NOMO-1 treated with dmso at 0.1 percent for 144 hours (cell line): Measurements from ENCODE around the gene NPTN.
"Not testable (repeated sequence)": the region's sequence is repeated elsewhere in the genome, so short reads cannot be mapped to it uniquely, and the experiment has no call there.

Experiments
- DNase-seq: peaks from one replicate; lab custom pipeline; 2025; ENCODE audit not compliant: unreplicated experiment; lab: John Stamatoyannopoulos, UW

NPTN gene

DNA sequence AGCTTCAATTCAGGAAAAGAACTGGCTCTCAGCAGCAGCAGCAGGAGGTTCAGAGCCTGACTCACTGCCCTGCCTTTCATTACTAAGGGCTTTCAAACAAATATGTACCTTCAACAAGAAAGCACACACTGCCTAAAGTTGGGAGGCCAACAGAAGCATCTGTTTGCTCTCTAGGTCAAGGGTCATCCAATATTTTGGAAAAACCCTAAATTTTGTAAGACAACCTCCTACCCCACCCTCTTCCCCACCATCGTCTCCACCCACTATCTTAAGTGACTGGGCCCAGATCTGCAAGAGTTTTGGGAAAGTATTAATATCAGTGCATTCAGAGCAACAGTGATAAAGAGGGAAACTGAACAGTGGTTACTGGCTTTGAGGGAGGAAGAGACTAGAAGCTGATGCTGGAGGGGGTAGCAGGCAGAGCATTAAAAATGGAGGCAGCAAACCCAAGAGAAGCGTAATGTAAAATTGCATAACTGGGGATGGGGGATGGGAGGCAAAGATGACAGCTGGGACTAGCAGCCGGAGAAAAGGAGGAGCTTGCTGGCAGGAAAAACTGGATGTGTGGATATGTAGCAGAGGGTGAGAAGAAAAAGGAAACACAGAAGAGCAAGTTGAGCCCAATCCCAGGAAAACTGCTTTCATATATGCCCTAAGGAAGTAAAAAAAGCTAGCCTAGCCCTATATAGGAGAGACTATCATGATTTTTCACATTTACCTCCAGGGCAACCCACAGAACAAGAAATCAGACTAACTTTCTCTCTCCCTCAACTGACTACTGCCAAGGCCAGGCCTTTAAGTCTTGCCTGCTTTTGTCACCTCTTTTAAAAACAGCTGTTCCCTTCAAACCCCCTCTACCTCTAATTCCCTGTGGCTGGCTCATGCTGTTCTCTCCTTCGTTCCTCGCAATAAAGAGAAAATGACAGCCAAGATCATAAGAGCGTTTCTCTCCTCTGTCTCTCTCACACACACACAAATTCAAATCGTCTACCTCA, 31.4 kb downstream of the NPTN start:
- peak; percentile 21 for DNase-seq

DNA sequence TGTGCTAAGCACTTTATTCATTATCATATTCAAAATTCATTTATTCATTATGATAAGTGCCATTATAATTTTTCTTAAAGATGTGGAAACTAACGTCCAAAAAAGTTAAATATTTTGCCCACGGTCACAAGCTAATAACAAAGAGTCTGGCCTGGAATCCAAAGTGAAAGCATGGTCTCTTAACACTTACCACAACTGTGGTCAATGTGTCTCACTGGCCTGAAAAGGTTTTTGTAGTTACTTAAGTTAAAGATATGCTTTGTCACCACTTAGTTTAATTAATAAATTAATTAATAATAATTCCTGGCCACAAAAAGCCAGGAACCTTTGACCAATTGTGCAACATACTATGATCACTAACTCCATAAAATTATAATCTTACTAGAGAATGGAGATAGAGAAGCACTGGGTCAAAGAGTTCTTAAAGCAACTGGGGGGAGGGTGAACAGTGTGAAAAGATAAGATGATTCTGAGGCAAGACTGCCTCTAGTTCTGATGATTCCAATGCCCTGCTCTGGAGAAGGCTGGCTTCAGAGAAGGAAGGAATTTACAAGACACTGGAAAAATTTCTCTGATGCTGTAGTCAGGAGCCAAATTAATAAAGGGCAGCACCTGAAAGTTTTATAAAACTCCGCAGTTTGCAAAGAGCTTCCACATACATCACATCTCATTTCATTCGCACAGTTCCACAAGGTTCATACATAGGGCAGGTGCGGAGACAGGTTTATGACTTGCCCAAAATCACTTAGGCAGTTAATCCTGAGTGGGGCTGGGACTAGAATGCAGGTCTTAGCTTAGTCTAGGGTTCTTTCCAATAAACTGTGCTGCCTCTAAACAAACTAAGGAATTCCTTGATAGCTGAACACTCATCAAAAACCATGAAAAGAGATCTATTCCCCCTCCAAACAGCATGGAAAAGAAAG, 32.5 kb downstream of the NPTN start:
- DNase-seq: no peak

DNA sequence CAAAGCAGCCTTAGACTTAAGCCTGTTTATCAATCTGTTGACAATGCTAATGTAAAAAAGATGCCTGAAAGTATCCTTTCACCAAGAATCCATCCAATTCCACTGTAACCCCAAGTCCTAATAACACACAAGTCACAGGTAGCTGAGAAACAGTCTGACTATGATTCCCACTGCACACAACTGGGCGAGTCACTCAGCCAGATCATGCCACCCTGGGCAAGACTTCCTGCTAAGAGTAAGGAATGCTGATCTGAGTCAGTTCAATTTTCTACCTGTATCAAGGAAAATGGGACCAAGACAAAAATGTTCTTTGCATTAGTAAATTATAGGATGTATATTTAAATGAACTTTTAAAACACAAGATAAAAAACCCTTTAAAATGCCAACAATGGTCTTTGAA, 33.3 kb downstream of the NPTN start:
- no peak for DNase-seq

DNA sequence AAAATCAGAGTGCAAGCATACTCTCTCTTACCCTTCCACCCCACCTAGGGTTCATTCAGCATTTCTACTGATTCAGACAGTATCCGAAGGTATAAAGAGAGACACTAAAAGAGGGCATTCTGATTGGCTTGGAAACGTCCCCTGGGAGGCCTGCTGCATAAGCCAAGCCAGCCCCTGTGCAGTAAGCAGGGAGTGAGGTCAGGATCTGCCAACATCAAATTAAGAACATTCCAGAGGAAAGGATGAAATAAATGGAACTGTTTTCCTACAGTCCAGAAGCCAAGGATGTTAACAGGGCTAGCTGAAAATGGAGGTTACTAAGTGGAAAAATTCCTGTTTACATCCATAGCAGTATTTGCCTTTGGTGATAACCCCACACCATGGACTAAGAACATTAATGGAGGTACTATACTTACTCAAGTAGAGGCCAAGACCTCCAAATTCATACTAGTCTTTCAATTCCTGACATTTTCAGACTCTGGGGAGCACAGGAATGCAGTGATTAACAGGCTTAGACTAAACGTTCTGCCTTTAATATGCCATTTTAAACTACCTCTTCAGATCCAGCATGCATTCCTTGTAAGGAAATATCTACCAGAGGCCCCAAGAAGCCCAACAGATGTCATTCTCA, 34.5 kb downstream of the NPTN start:
- no peak for DNase-seq

DNA sequence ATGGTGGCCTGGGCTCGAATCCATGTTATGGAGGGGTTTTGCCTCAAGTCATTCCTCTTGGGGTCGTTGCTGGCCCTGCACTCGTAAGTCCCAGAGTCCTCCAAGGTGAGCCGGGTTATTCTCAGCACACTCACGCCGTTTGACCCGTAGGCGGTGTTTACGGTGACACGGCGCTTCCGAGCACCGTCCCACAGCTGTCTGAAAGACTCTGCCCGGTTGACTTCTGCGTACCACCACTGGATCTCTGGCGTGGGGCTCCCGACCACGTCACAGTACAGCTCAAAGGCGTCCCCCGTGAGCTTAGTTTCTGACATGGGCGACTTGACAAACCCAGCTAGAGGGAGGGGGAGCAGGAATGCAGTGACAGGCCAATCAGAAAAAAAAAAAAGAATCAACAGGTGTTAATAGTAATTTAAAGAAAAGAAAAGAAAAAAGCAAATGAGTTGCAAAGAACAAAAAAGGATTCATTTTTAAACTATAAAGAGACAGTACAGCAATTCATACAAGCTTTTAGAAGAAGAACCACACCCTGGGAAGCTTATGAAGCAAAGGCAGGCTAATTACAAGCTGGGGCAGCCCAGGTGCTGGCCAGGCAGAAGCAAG, 36.1 kb downstream of the NPTN start:
- DNase-seq: no peak

DNA sequence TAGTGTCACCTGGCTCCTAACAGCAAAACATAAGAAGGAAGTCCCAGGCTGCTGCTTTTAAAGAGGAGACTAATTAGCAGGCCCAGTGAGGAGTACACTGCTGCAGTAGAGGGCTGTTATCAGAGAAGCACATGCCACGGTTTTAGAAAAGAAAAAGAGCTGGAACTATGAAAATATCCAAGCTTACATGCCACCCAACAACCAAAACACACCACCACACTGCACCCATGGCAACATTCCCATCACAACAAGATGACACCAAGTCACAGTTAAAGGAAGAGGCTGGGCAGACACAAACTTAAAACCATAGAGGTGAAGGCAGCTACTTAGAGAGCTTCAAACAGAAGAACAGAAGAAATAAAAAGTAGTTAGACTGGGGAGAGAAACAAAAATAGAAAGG, 37.0 kb downstream of the NPTN start:
- DNase-seq: no peak

DNA sequence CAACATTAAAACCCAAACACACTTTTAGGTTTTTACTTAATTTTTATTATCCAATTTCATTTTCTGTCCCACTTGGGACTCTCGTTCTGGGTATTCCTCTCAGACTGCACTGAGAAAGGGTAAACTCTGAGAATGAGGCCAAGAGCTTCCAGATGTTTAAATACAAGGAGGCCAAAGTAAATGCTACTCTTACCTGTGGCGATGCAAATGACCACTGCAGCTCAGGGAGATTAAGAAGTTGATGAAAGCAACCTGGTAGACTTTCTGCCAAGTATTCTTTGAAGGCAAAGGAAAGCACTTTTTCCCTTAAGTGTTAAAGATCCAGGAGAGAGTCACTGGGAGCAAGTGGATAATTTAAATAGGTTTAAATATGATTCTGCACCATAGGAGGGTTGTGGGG, 39.1 kb downstream of the NPTN start:
- no peak for DNase-seq

DNA sequence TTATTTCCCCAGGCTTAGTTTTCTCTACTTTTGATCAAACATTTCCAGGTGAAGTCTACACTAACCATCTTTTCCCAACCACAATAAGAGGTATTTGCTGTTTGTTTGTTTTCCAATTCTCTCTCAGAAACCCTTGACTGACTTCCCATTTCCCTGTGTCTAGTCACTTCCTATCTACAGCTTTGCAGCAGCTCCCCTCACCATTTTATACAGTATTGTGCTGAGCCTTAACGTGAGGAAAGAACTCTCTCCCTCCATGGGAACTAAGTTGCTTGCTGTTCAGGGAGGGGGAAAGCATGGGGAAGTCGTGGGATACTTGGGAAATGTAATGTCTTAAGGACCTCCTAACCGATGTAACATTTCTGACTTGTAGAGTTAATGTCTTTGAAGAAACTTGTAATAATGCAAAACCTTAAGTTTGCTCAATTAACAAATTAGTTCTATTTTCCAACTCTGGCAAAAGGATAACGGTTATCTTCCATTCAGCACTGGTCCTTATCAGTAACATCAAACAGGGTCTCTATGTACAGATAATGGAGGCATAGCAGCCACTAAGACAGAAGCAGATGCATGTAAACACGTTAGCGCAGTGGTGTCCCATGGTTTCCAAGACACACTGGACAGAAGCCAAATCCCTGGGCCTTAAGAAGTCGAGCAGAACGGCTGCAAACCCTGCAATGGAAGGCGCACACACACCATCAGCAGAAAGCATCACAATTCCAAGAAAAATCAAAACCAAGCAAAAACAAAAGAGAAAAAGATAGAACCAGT, 39.7 kb downstream of the NPTN start:
- DNase-seq: no peak

DNA sequence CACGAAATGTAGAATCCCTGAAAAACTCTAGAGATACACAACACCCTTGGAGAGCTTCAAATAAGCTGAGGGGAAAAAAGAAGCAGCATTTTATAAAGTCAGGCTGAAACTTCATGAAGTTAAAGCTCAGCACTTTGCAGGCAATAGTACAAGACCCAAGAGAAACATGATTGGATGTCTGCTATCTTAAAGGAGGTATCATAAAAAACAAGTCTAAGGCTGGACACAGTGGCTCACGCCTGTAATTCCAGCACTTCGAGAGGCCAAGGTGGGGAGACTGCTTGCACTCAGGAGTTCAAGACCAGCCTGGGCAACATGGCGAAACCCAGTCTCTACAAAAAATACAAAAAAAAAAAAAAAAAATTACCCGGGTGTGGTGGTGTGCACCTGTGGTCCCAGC, 42.9 kb downstream of the NPTN start:
- DNase-seq: no peak

DNA sequence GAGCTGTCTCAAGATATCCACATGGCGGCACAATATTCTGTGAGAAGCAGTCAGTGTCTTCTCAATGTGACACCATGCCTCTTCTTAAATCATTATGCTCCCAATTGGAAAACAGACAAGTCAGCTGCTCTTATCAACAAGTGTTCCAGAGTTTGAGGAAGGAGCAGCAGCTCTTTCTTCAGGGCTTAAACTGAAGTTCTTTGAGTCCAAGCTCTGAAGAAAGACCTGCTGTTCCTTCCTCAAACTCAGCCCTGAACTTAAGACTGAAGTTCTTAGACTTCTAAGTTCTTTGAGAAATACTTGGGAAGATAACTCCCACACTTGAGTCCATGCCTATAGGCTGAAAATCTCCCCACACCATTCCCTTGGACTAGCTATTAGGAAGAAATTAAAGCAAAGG, 43.4 kb downstream of the NPTN start:
- no peak for DNase-seq

DNA sequence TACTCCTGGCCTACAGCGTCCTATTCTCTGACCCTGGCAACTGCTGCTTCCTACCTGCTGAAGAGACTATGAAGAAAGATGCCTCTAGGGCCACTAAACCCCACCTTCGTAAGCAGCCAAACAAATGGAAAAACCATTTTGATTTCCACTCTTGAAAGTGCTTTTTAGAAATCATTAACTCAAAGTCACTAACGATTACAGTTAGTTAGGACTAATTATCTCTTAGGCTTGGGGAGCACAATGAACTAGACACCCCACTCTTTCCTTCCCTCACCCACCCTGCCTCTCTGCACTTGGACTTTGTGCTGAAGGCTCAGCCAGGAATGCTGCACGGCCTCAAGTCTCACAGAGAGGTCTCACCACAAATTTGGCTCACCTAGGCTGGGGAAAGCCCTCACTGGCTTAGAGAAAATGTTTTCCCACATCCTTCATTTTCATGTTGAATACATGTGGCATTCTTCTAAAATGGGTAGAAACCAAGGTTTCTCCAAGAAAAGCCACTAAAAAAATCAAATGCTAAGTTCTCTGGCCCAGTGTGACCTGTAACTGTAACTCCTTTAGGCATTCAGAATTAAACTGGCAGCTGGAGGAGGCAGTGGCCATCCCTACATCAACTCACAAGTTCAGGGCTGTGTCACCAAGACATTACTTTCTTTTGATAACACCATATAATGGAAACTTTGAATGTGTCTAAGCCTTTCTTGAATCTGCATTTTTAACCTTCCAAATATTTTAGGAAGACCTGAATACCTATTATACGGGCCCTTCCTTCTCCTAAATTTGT, 47.1 kb downstream of the NPTN start:
- DNase-seq: no peak

DNA sequence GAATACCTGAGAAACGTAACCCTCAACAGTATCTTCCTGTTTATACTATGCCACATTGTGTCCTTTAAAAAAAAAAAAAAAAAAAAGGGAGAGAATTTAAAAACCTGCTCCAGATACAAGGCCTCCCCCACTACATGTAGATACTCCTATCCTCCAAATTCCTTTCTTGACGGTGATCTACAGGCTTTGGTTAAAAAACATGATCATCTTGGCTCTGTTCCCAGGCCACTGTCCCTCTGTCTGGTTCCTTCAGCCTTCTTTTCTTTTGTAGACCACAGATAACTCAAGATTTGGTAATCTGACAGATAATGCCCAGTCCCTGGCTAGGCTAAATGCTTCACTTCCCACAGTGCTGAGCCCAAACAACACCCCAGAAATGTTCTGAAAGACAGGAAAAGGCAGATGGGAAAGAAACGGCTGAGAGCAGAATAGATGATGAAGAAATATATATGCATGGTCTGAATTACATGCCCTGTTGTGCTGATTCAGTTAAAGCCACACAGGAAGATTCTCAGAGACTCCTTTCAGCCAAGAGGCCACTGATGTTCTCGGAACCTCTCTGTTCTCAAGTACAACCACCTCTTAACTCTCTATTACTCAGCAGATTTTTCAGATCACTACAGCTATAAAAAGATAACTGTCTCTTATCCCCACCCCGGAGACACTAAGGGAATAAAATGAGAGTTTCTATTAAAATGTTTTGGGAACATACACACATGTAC, 48.3 kb downstream of the NPTN start:
- no peak for DNase-seq

DNA sequence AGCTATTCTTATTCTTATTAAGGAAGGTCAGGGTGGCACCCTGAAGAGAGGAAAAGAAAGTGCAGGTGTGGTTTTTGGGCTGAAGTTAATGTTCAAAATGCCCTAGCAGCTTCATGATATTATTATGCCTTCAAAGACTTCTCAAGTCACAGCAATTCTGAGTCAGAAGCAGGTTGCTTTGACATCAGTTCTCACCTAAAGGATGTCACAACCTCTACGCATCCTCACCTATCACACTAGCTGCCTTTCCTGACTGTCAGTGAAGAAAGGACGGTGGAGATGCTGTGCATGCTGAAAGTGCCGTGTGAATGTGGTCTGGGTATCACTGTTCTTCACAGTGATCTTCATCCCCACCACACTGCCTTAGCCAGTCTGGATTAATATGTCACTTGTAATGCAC, 49.6 kb downstream of the NPTN start:
- DNase-seq: no peak

DNA sequence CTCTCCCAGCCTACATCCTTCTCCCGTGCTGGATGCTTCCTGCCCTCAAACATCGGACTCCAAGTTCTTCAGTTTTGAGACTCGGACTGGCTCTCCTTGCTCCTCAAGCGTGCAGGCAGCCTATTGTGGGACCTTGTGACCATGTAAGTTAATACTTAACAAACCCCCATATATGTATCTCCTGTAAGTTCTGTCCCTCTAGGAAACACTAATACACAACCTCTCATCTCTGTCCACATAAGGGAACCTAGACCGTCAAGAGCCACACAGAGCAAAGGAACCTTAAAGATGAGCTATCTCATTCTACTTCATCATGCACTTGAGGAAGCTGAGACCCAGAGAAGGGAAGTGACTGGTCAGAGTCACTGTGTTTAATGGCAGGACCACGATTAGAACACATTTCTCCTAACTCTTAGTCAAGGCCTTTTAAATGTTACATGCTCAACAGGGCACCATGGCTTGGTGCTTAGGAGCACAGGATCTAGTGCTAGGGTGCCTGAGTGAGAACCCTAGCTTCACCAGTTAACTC, 50.3 kb downstream of the NPTN start:
- no peak for DNase-seq

DNA sequence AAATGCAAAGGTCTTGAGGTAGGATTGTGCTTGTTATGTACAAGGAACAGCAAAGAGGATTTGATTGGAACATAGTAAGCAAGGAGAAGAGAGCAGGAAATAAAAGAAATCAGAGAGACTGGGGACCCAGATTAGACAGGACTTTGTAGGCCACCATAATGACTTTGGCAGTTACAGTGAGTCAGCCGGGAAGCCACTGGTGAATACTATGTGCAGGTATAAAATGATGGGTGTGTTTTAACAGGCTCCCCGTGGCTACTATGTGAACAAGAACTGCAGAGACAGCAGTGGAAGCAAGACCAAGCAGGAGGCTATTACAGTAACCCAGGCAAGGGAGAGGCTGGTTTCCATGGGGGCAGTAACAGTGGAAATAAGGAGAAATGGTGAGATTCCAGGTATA, 55.2 kb downstream of the NPTN start:
- no peak for DNase-seq

DNA sequence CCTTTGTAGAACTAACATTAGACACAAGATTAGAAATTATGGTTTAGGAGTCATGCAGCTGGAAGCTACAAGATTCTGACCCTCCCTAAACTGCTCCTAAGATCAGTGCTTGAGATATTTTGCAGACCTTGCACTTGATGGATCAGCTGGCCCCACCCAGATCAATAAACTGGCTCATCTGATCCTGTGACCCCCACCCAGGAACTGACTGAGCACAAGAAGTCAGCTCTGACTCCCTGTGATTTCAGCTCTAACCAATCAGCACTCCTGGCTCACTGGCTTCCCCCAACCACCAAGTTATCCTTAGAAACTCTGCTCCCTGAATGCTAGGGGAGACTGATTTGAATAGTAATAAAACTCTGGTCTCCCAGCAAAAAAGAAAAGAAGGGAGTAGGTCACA, 55.6 kb downstream of the NPTN start:
- not testable (repeated sequence) for DNase-seq

DNA sequence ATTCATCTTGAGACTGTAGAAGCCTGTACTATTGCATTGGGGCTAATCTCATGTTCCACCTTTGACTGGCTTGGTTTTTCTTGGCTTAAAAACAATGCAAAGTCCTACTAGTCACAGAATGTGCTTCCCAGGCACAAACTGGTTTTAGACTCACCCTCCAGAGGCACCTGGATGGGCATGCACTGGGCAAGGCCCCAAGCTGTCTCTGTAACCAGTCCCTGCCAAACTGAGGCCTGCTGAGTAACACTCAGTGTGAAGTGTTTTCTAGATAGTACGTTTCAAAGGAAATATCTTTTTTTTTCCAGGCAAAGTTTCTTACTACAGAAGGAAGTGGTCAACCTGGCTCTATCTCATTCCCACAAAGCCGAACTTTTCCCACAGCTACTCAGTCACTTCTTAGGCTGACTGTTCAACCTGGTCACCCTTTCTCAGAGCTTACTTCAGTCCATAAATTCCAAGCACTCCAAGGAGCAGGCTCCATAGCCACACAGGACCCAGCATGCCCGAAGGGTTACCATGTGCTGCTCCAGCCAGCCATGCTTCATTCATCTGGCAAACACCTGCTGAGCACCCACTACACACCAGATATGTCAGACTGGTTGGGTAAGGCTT, 57.4 kb downstream of the NPTN start:
- no peak for DNase-seq

DNA sequence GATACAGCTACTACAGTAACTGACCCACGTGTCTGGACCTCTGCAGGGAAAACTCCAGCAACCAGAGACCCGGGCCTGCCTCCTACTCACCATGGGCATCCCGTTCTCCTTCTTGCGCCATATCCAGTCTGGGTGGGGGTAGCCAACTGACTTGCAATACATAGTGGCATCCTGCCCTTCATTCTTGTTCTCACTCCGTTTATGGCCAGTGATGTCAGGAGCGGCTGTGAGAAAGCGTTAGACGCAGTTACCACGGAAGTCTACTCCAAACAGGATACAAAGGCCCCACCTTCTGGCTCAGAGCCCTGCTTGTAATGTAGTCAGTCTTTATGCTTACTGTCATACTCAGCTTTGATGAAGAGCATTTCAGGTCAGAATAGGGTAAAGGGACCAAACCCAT, 59.6 kb downstream of the NPTN start:
- DNase-seq: no peak
